HepG2 (cell line): ENCODE results near the gene DOCK3. TPM values are rescaled to one million over a fixed set of nuclear protein-coding genes. Genes with fewer than 3 reads are reported as not detected.

ENCODE experiments used
- ATAC-seq: fragments of 200-7000 bp; cut with Tn5 transposase; 3 replicates; pipeline ENCODE4 v1.9.1; 2020; ENCODE audit warnings: mild to moderate bottlenecking, moderate library complexity
- BruUV-seq: library from RNA; stranded (reverse); fragments of 400-500 nt; replicated peaks from 2 replicates; lab custom pipeline; 2021; lab: Mats Ljungman, UMichigan
- CTCF ChIA-PET: fragments of 300-600 bp; formaldehyde crosslinking; extraction: SDS; loops from one replicate; lab custom pipeline; 2021; ENCODE audit warnings: low total read pairs, inconsistent platforms, low intra/inter-chr PET ratio; lab: Yijun Ruan, JAX
- POLR2A ChIA-PET: fragments of 350-600 bp; sonication (Branson Sonifier 250); formaldehyde crosslinking; loops from one replicate; lab custom pipeline; 2020; ENCODE audit warnings: antibody characterized with exemption, inconsistent platforms; lab: Yijun Ruan, JAX
- DNase-seq: peaks from one replicate; pipeline ENCODE4 v3.0.0-alpha.2; 2015; ENCODE audit warnings: low spot score
- FAIRE-seq: peaks from 3 replicates; lab custom pipeline; 2011; peaks lifted over from hg19 to GRCh38; lab: Jason Lieb, UNC
- H2AFZ ChIP-seq: one replicate; pipeline ENCODE4 v1.6.1; 2011; ENCODE audit warnings: low read length, inconsistent platforms
- H3K27ac ChIP-seq: fragments of 300-600 bp; 3 replicates; pipeline ENCODE4 v1.8.0; 2011; ENCODE audit warnings: mixed run types, mild to moderate bottlenecking, mixed read lengths, low read length, inconsistent platforms; ENCODE audit not compliant: insufficient read depth; ENCODE audit errors: extremely low read length
- H3K27me3 ChIP-seq, 2 experiments: fragments of 200-600 bp in 1 of 2; 2 replicates in 1 of 2; 3 replicates in 1 of 2; pipeline versions ENCODE4 v1.6.0 to v1.8.0; 2011; ENCODE audit warnings: low read length in 2 of 2, mild to moderate bottlenecking in 2 of 2, moderate library complexity in 2 of 2, inconsistent platforms in 1 of 2; ENCODE audit not compliant: insufficient read depth in 2 of 2, control insufficient read depth in 1 of 2
- H3K36me3 ChIP-seq, 2 experiments: fragments of 200-600 bp in 1 of 2; replicated peaks in 1 of 2; 2 replicates in 1 of 2; 3 replicates in 1 of 2; pipeline versions ENCODE4 v1.5.1 to v1.8.0; 2011; ENCODE audit warnings: low read length in 2 of 2, inconsistent platforms in 1 of 2; ENCODE audit not compliant: insufficient read depth in 2 of 2, control insufficient read depth in 1 of 2
- H3K4me1 ChIP-seq: 2 replicates; pipeline ENCODE4 v1.5.1; 2012; ENCODE audit warnings: low read length, inconsistent platforms; ENCODE audit not compliant: insufficient read depth
- H3K4me2 ChIP-seq: 2 replicates; pipeline ENCODE4 v1.6.0; 2011; ENCODE audit warnings: low read depth, low read length, inconsistent platforms
- H3K4me3 ChIP-seq, 3 experiments: fragments of 200-600 bp in 1 of 3; sonication (generic), shearing (Covaris generic) in 1 of 3; replicated peaks in 1 of 3; 2 replicates each; pipeline ENCODE4 v1.5.1; 2011 to 2016; ENCODE audit warnings: low read length in 3 of 3, inconsistent platforms in 2 of 3, low read depth in 2 of 3, mild to moderate bottlenecking in 2 of 3, control low read depth in 1 of 3, mixed read lengths in 1 of 3; ENCODE audit not compliant: insufficient read depth in 1 of 3
- H3K79me2 ChIP-seq: one replicate; pipeline ENCODE4 v1.6.1; 2011; ENCODE audit warnings: low read length, inconsistent platforms; ENCODE audit not compliant: insufficient read depth
- H3K9ac ChIP-seq: 2 replicates; pipeline ENCODE4 v1.6.0; 2011; ENCODE audit warnings: mild to moderate bottlenecking, low read depth, low read length, inconsistent platforms; ENCODE audit not compliant: insufficient read depth
- H3K9me3 ChIP-seq: 2 replicates; pipeline ENCODE4 v1.5.1; 2012; ENCODE audit warnings: mild to moderate bottlenecking, low read length
- H4K20me1 ChIP-seq: 2 replicates; pipeline ENCODE4 v1.6.0; 2011; ENCODE audit warnings: inconsistent platforms, mild to moderate bottlenecking, low read length, moderate library complexity; ENCODE audit not compliant: insufficient read depth
- DNMT3B ChIP-seq: conservative IDR thresholded peaks from 2 replicates; pipeline ENCODE4 v1.6.1; 2016; ENCODE audit warnings: missing biosample characterization, control low read depth
- DPF2 ChIP-seq: sonication (generic); formaldehyde crosslinking; IDR thresholded peaks from 2 replicates; pipeline ENCODE4 v1.4.0; 2020; ENCODE audit warnings: mild to moderate bottlenecking, low read depth, missing genetic modification reagents, borderline replicate concordance
- FUBP1 ChIP-seq: sonication (generic); formaldehyde crosslinking; IDR thresholded peaks from 2 replicates; pipeline ENCODE4 v1.5.1; 2020; ENCODE audit warnings: missing genetic modification reagents, mild to moderate bottlenecking, borderline replicate concordance
- MIXL1 ChIP-seq: IDR thresholded peaks from 2 replicates; pipeline ENCODE4 v1.6.1; 2016
- MYC ChIP-seq: sonication (generic); formaldehyde crosslinking; IDR thresholded peaks from 2 replicates; pipeline ENCODE4 v1.9.0; 2021; ENCODE audit warnings: missing genetic modification reagents, borderline replicate concordance
- NFYC ChIP-seq: IDR thresholded peaks from 2 replicates; pipeline ENCODE4 v1.6.1; 2016; ENCODE audit warnings: missing genetic modification reagents, missing compliant biosample characterization
- SNRNP70 ChIP-seq: fragments of 200-400 bp; formaldehyde crosslinking; IDR thresholded peaks from 2 replicates; pipeline ENCODE4 v1.6.1; 2017; ENCODE audit warnings: mild to moderate bottlenecking, low read depth, low read length, moderate library complexity
- ZNF225 ChIP-seq: sonication (generic); formaldehyde crosslinking; IDR thresholded peaks from 2 replicates; pipeline ENCODE4 v1.4.0; 2020; ENCODE audit warnings: mild to moderate bottlenecking, missing genetic modification reagents
- ZNF230 ChIP-seq: sonication (generic); formaldehyde crosslinking; IDR thresholded peaks from 2 replicates; pipeline ENCODE4 v1.4.0; 2020; ENCODE audit warnings: mild to moderate bottlenecking, missing genetic modification reagents
- ZNF547 ChIP-seq: sonication (generic); formaldehyde crosslinking; IDR thresholded peaks from 2 replicates; pipeline ENCODE4 v1.5.1; 2020; ENCODE audit warnings: mild to moderate bottlenecking, missing genetic modification reagents
- WGBS: methylation state at CpG from one replicate; pipeline ENCODE4 v1.1.6; 2017; ENCODE audit warnings: low lambda C conversion rate; 5-methylcytosine and 5-hydroxymethylcytosine counted together
- in situ Hi-C: cut with HindIII; loops from 2 replicates; pipeline ENCODE4 v1.10.0; 2017; ENCODE audit warnings: low pct_unique_long_range_greater_than_20kb; ENCODE audit not compliant: extremely low pct_ligation_motif_present
- intact Hi-C: fragments of 100-400 bp; cut with micrococcal nuclease; formaldehyde crosslinking; loops from one replicate; pipeline ENCODE4 v1.10.0; 2022; ENCODE audit not compliant: unreplicated experiment
- polyA plus RNA-seq, 8 experiments: library from polyadenylated mRNA; depleted of rRNA in 3 of 8; stranded (reverse) in 7 of 8; unstranded in 1 of 8; fragments of >200 nt; fragmentation: Illumina TruSeq in 4 of 8; extraction: Trizol in 4 of 8; gene quantifications; 2 replicates each; pipeline versions ENCODE4 v1.2.1 to v1.2.3, GENCODE V29; 2011 to 2016; ENCODE audit warnings: low read depth in 4 of 8, missing spikeins in 1 of 8, mixed read lengths in 1 of 8; ENCODE audit not compliant: insufficient read depth in 1 of 8
- total RNA-seq, 5 experiments: library from RNA; depleted of rRNA; stranded (reverse); fragments of >200 nt; fragmentation: Illumina TruSeq; extraction: Trizol; gene quantifications; 2 replicates each; pipeline ENCODE4 v1.2.3, GENCODE V29; 2016; ENCODE audit warnings: low read depth in 1 of 5
- TF ChIP-seq, protein P1 (sequence below): IDR thresholded peaks from 2 replicates; pipeline ENCODE4 v1.6.1; 2016; ENCODE audit warnings: low read depth

Gene DOCK3
- total and polyA plus RNA-seq, 2 of the 13 experiments (the other 11 are each of a cell fraction or from before 2014, with no cell fraction given): not detected

DNA sequence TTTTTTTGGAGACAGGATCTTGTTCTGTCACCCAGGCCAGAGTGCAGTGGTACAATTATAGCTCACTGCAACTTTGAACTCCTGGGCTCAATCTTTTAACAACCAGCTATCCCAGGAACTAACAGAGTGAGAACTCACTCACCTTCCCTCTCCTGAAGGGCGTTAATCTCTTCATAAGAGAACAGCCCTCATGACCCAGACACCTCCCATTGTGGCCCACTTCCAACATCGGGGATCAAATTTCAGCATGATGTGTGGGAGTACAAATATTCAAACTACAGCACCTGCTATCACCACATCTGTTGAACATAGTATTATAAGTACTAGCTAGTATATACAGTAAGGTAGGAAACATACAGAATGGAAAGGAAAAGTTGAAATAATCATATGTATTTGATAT, 132.5 kb downstream of the DOCK3 start:
- Histone ChIP-seq H3K79me2 (no peaks in the 10 kb centered on the region), H3K36me3 (no peaks in the 10 kb centered on the region), H3K4me1 (no peaks in the 10 kb centered on the region), H4K20me1 (no peaks in the 10 kb centered on the region), H3K4me3 (no peak overlapping the region), H3K27ac (no peak overlapping the region), H3K9ac (no peak overlapping the region), H3K27me3 (no peaks in the 10 kb centered on the region), H3K9me3 (peaks cover 5% of the 10 kb centered on the region; the same call in 1 of the 2 replicates), H2AFZ (no peak overlapping the region), H3K4me2 (no peak overlapping the region)
- intact Hi-C loops: no loop called here
- BruUV-seq: no TSS peak
- ChIA-PET CTCF (no interaction called here), POLR2A (no interaction called here)
- WGBS: 4% methylated on average over 2 of the region's 2 CpGs
- no peak for TF ChIP-seq DNMT3B (CRISPR knock-in tag)
- no peak for TF ChIP-seq ZNF547 (CRISPR knock-in tag)
- TF ChIP-seq, protein P1, sequence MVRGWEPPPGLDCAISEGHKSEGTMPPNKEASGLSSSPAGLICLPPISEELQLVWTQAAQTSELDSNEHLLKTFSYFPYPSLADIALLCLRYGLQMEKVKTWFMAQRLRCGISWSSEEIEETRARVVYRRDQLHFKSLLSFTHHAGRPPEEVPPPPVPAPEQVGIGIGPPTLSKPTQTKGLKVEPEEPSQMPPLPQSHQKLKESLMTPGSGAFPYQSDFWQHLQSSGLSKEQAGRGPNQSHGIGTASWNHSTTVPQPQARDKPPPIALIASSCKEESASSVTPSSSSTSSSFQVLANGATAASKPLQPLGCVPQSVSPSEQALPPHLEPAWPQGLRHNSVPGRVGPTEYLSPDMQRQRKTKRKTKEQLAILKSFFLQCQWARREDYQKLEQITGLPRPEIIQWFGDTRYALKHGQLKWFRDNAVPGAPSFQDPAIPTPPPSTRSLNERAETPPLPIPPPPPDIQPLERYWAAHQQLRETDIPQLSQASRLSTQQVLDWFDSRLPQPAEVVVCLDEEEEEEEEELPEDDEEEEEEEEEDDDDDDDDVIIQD: no peak
- TF ChIP-seq NFYC (CRISPR knock-in tag): no peak
- TF ChIP-seq FUBP1 (CRISPR knock-in tag): no peak
- no peak for TF ChIP-seq SNRNP70
- TF ChIP-seq ZNF225: no peak
- no peak for TF ChIP-seq DPF2
- no peak for TF ChIP-seq MYC (CRISPR knock-in tag)
- no peak for TF ChIP-seq ZNF230 (CRISPR knock-in tag)
- no peak for TF ChIP-seq MIXL1 (CRISPR knock-in tag)
- ATAC-seq (no peak), DNase-seq (no peak), FAIRE-seq (no peak)
- in situ Hi-C loops: no loop called here
